ENCODE results near the gene MON2.

DNA sequence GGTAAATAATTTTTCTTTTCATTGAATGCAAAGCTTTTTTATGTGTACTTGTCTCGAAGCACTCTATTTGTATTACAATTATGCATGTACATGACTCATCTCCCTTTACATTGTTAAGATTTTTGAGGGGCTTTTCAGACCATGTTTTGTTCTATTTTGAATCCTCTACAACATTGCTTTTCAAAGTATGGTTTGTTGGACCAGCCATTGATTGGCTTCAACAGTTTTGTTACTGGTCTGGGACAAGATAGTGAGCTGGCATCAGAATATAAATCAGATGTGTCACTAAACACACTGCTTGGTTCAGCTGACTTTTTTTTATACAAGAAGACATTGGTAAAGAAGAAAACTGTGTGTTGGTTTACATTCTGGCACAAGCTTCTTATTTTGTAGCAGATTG lies 122.3 kb downstream of the MON2 start:
- TF ChIP-seq, protein P1, sequence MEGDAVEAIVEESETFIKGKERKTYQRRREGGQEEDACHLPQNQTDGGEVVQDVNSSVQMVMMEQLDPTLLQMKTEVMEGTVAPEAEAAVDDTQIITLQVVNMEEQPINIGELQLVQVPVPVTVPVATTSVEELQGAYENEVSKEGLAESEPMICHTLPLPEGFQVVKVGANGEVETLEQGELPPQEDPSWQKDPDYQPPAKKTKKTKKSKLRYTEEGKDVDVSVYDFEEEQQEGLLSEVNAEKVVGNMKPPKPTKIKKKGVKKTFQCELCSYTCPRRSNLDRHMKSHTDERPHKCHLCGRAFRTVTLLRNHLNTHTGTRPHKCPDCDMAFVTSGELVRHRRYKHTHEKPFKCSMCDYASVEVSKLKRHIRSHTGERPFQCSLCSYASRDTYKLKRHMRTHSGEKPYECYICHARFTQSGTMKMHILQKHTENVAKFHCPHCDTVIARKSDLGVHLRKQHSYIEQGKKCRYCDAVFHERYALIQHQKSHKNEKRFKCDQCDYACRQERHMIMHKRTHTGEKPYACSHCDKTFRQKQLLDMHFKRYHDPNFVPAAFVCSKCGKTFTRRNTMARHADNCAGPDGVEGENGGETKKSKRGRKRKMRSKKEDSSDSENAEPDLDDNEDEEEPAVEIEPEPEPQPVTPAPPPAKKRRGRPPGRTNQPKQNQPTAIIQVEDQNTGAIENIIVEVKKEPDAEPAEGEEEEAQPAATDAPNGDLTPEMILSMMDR (conservative IDR thresholded peaks at IDR 0.05): no peak
- no peak for TF ChIP-seq EZH2 (IDR thresholded peaks at IDR 0.05; ENCODE audit: low read depth)
